GM21723 (cell line): Measurements from ENCODE around the gene ZP1.

ENCODE experiments used
- ATAC-seq: cut with Tn5 transposase; IDR thresholded peaks from one replicate; pipeline ENCODE4 v1.9.1; 2021; ENCODE audit warnings: mild to moderate bottlenecking, moderate library complexity; ENCODE audit not compliant: unreplicated experiment

The ZP1 gene

DNA sequence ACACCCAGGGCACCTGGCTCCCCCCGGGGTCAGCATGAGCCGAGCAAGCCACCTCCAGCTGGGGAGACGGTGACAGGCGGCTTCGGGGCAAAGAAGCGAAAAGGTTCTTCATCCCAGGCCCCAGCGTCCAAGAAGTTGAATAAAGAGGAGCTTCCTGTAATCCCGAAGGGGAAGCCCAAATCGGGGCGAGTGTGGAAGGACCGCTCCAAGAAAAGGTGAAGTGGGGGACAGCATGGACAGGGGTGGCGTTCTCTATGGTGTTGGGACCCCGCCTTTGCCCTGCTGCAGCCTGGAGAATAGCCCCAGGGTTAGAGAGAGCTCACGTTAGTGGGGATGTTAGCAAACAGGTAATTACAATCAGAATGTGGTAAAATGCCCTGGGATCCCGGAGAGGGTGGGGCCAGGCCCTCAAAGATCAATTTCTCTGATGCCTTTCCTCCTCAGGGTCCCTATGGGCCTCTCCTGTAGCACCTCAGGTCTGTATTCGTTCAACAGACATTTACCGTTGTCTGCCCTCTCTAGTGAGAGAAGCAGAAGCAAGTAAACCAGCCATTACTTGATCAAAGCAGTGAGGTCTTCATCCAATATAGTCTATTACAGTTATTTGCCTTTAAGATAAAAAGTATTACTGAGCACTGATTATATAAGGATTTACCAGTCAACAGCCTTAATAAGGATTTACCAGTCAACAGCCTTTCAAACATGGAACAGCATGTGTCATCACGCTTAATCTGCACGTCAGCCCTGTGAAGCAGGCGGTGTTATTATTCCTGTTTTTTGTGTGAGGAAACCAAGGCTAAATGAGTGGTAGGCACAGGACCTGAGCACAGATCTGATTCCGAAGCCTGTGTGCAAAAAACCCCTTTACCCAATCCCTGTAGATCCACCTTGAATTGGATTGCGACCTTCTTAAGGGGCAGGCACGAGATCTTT, 24.4 kb upstream of the ZP1 start:
- ATAC-seq = no peak

GRCh38 chr11:60844045-60844869, 23.1 kb upstream of the ZP1 start:
- ATAC-seq = no peak

DNA sequence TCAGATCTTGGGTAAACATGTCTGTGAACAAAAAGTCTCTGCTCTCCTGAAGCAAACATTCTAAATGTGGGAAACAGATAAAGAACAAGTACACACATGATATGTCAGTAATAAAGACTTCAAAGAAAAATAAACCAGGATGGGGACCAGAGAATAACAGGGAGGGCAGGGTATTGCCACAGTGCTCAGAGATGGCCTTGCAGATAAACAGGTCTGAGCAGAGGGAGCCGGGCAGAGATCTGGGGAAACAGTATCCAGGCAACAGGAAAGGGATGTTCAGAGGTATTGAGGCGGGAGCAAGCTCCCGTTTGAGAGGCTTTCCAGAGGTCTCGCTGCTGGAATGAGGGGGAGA, 22.5 kb upstream of the ZP1 start:
- no peak for ATAC-seq

DNA sequence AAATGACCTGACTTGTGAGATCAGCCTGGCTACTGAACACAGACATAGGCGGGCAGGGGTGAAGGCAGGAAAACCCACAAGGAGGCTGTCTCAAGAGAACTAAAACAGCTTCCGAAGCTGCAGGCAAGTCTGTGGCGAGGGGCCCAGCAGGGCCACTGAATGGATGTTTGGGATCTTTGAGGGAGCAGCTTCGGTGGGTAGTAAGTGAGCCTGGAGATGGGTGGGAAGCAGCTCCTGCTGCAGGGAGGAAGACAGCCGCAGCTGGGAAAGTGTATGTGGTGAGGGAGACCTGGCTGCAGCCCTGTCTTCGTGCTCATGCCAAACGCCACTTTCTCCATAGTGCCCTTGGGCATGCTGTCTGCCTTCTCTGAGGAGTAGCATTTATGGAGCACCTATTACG, 22.0 kb upstream of the ZP1 start:
- ATAC-seq = no peak

DNA sequence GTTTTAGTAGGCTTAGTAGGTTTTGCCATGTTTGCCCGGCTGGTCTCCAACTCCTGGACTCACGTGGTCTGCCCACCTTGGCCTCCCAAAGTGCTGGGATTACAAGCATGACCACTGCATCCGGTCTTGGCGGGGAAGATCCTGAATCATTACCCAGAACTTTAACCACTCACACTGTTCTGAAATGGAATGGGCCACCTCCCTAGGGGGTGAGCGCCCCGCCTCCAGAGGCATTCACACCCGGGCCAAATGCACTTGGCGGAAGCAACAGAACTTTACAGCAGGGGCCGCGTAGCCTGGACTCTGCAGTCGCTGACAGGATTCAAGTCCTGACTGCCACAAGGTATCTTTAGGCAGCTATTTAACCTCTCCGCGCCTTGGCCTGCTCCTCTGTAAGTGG, 20.1 kb upstream of the ZP1 start:
- ATAC-seq = no peak

DNA sequence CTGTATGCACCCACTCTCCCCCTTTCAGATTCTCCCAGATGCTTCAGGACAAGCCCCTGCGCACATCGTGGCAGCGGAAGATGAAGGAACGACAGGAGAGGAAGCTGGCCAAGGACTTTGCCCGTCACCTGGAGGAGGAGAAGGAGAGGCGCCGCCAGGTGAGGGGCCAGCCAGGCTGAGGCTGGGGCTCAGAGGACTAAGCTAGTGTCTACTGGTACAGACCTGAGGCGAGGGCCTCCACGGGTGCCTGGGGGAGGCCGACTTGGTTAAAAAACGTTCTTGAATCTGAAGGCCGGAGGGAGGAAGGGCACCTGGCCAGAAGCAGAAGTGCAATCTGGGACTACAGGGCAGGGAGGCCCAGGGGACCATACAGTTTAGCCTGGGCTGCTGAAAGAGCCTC, 19.4 kb upstream of the ZP1 start:
- ATAC-seq = no peak

GRCh38 chr11:60848714-60849151, 18.6 kb upstream of the ZP1 start:
- no peak for ATAC-seq

DNA sequence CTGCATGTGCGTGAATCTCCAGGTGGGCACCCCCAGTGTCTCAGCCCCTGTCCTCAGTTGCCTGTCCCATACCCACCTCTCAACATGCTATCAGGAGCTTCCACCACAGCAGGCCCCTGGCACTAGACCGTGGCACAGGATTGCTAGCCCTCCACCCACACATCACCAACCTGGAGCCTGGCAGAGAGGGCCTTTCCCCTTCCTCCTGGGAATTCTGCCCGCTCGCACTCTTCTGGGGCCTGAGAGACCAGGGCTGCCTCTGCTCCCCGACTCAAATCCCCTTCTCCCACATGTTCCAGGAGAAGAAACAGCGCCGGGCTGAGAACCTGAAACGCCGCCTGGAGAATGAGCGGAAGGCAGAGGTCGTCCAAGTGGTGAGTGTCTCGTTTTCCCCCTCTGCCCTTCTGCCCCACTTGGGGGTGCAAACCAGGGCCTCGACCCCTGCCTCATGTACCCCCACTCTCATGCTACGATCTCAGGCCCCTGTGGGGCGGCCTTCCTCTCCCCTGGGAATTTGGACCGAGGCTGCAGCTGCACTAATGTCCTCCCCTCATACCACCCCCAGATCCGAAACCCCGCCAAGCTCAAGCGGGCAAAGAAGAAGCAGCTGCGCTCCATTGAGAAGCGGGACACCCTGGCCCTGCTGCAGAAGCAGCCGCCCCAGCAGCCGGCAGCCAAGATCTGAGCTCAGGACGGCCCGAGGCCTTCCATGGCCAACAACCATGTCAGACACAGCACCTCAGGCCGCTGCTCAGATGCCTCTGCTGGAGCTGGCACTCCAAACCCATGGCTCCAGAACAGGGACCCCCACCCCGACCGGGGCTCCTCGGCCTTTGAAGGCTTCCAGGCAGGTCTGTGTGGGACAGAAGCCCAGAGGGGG, 17.5 kb upstream of the ZP1 start:
- ATAC-seq = no peak

DNA sequence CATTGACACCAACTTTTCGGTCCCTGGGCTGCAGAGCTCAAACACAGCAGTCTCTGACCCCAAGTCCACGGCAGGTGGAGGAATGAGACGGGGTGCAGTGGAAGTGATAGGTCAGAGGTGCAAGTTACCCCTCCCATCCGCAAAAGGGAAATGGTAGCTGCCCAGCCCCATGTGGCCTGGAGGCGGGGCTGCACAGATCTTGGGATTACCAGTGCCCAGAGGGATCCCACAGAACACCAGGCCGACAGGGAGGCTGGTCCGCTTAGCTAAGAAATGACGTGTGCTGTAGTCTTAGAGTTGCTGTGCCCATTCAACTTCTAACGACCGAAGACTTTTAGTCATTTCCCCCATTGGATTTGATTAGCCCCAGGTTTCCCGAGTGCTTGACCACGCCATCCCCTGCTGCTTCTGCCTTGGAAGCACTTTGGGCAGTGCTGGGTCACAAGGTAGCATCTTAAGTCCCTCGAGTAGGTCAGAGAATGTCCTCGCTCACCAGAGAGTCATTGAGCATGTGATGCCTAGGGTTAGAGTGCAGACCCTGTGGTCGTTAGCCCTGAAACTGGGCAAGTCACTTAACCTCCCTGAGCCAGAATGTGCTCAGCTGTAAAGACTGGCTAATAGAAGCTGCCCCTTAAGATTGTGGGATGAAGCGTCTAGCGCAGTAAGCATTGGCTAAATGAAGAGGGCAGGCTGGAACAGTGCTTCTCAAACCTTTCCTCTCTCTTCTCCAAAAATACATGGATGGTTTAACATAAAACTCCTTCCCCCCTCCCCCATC, 15.8 kb upstream of the ZP1 start:
- no peak for ATAC-seq

DNA sequence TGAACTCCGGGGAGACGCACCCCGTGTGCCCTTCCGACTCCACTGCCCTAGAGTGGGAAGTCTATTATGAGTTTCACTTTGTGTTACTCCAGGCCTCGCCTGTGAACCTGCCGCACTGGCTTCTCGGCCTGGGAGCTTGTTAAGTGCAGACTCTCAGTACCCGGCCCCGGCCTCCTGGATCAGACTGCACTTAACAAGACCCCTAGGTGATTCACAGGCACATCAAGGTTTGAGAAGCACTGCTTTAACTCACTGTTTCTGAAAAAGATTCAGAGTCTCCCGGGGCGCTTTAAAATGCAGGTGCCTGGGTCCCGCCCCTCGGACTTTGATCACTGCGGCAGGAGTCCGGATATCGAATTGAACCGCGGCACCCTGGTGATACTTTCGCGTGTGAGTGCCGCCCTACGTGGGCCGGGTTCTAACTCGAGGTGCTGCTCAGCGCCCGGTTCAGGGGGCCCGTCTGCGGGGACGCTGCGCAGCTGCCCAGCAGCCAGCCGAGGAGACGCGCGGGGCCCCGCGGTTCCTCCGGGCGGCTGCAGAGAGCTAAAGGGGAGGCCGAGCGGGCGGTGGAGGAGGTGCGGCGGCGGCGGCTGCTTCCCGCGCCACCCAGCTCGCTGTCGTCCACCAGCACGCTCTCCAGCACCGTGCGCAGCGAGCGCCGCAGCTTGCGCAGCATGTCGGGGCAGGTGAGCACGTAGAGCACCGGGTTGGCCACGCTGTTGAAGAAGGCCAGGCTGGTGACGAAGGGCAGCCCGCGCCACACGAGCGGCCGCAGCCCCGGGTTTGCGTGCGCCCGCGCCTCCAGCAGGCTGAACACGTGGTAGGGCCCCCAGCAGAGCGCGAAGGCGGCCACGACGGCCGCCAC, 15.0 kb upstream of the ZP1 start:
- no peak for ATAC-seq

GRCh38 chr11:60852982-60853950, 14.1 kb upstream of the ZP1 start:
- no peak for ATAC-seq

- no peak for ATAC-seq
Observed at GRCh38 chr11:60854140-60854846, 13.0 kb upstream of the ZP1 start.

GRCh38 chr11:60854847-60855725, 12.3 kb upstream of the ZP1 start:
- ATAC-seq = no peak

DNA sequence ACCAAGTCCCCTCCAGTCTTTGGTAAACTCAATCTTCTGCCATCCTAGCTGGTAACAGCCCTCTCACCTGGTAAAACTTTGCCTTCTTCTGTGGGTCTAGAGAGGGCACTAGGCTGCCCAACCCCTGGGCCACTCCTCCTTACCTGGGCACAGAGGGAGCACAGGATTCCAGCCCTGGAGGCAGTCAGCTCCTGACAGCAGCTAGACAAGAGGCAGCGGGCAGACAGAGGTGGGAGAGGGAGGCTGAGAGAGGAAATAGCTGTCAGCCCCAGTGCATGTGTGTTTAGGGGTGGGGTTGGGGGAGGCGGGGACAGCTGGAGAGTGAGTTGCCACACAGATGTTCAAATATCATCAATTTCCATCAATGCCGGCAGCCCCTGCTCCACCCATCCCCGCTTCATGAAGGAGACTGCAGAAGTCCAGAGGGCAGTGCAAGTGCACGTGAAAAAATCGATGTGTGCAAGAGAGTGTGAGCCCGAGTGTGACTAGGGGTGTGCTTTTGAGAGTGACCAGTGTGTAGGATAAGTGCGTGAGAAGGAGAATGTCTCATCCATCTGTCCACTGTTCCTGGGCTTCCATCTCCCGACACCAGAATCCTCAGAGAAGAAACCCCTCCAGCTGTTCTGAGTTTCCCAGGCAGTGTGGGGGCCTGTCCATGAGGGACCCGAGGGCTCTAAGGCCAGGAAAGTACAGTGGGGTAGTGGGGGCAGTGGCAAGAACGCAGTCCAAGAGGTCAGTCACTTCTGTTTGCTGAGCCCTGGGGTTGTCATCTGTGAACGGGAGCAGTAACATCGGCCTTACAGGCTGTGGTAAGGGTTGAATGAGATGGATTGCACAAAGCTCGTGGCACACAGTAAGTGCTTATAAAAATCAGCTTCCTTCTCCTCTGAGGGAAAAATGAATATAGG, 11.4 kb upstream of the ZP1 start, which contains the start of gene PTGDR2:
PTGDR2 (minus strand) TSS at position 225 of the 908 bp plus-strand sequence. CDS start 2,228 bp downstream, outside the sequence.
- no peak for ATAC-seq
